Caco-2 (cell line): ENCODE results near the gene RYR1. TPM values are rescaled to one million over a fixed set of nuclear protein-coding genes. Genes with fewer than 3 reads are reported as not detected.

Source experiments
- BruUV-seq: library from RNA; stranded (reverse); fragments of 400-500 nt; replicated peaks from 2 replicates; lab custom pipeline; 2021; lab: Mats Ljungman, UMichigan
- CTCF ChIA-PET: fragments of 300-600 bp; sonication (Branson Sonifier 250); formaldehyde crosslinking; loops from one replicate; lab custom pipeline; 2022; ENCODE audit warnings: antibody characterized with exemption; lab: Charles Lee
- POLR2A ChIA-PET: fragments of 300-600 bp; sonication (Branson Sonifier 250); formaldehyde crosslinking; loops from one replicate; lab custom pipeline; 2022; ENCODE audit warnings: antibody characterized with exemption; lab: Charles Lee
- DNase-seq, 2 experiments: peaks; one replicate each; pipeline versions ENCODE4 v3.0.0 to v3.0.0-alpha.2; 2020 to 2022
- H3K27me3 ChIP-seq: replicated peaks from 2 replicates; pipeline ENCODE4 v1.6.0; 2011; ENCODE audit warnings: low read length; ENCODE audit not compliant: control insufficient read depth, insufficient read depth
- H3K36me3 ChIP-seq: 2 replicates; pipeline ENCODE4 v1.5.1; 2011; ENCODE audit warnings: low read length; ENCODE audit not compliant: control insufficient read depth, insufficient read depth
- H3K4me1 ChIP-seq: fragments of 250-450 bp; sonication (Bioruptor Pico); 2 replicates; pipeline ENCODE4 v1.5.1; 2020; ENCODE audit warnings: mild to moderate bottlenecking
- H3K4me3 ChIP-seq: 2 replicates; pipeline ENCODE4 v1.5.1; 2011; ENCODE audit warnings: low read depth, mild to moderate bottlenecking, control low read depth, low read length
- H3K9me3 ChIP-seq: fragments of 250-450 bp; sonication (Bioruptor Pico); 2 replicates; pipeline ENCODE4 v1.5.1; 2020; ENCODE audit warnings: mild to moderate bottlenecking, moderate library complexity
- H3K27ac Mint-ChIP-seq: one replicate; pipeline ENCODE4 v1.8.0; 2022; ENCODE audit warnings: mixed read lengths; ENCODE audit not compliant: unreplicated experiment
- H3K27me3 Mint-ChIP-seq: one replicate; pipeline ENCODE4 v1.8.0; 2022; ENCODE audit warnings: mixed read lengths; ENCODE audit not compliant: insufficient read depth, unreplicated experiment
- H3K36me3 Mint-ChIP-seq: one replicate; pipeline ENCODE4 v1.8.0; 2022; ENCODE audit warnings: mild to moderate bottlenecking, mixed read lengths; ENCODE audit not compliant: insufficient read depth, unreplicated experiment
- H3K4me1 Mint-ChIP-seq: one replicate; pipeline ENCODE4 v1.8.0; 2022; ENCODE audit warnings: low read depth, mixed read lengths; ENCODE audit not compliant: unreplicated experiment
- H3K4me3 Mint-ChIP-seq: one replicate; pipeline ENCODE4 v1.8.0; 2022; ENCODE audit warnings: mild to moderate bottlenecking, moderate library complexity, mixed read lengths; ENCODE audit not compliant: unreplicated experiment
- H3K9me3 Mint-ChIP-seq: one replicate; pipeline ENCODE4 v1.8.0; 2022; ENCODE audit warnings: mixed read lengths; ENCODE audit not compliant: unreplicated experiment
- CTCF ChIP-seq, 2 experiments: fragments of 200-600 bp in 1 of 2; IDR thresholded peaks; 1 replicate in 1 of 2; 2 replicates in 1 of 2; pipeline versions ENCODE4 v1.5.1 to v1.8.0; 2011 to 2022; ENCODE audit warnings: antibody characterized with exemption in 1 of 2, control low read depth in 1 of 2, inconsistent platforms in 1 of 2, low read depth in 1 of 2, low read length in 1 of 2, mild to moderate bottlenecking in 1 of 2, moderate library complexity in 1 of 2; ENCODE audit not compliant: insufficient read depth in 1 of 2, severe bottlenecking in 1 of 2, unreplicated experiment in 1 of 2
- intact Hi-C: fragments of 100-400 bp; cut with micrococcal nuclease; formaldehyde crosslinking; loops from one replicate; pipeline ENCODE4 v1.10.0; 2022; ENCODE audit not compliant: unreplicated experiment
- total RNA-seq: library from RNA; stranded (reverse); gene quantifications from 2 replicates; pipeline ENCODE4 v1.2.3, GENCODE V29; 2022

Gene RYR1
- total RNA-seq, 1 experiment from 2014 or later, result 5.6 TPM

GRCh38 chr19:38388349-38389100 lies 45.0 kb upstream of the RYR1 start, which contains the start of gene SPRED3:
TSS of gene SPRED3 (plus strand) at chr19:38388697. CDS start at chr19:38390303, 1,606 bp downstream.
- DNase-seq, result peak; percentile 33 to 66
- no peaks in the 10 kb centered on the region for H3K27me3 ChIP-seq
- BruUV-seq, result no TSS peak
- H3K9me3 Mint-ChIP-seq, result no peaks in the 10 kb centered on the region
- peak within 1 kb of the TSS; percentile 60 for H3K4me3 ChIP-seq
- H3K4me1 ChIP-seq, result peaks cover 29% of the 10 kb centered on the region
- peaks cover 23% of the 10 kb centered on the region for H3K4me1 Mint-ChIP-seq
- no peak for TF ChIP-seq CTCF (IDR thresholded peaks at IDR 0.05; ENCODE audit: insufficient read depth in 1 of 2, low read depth in 1 of 2, low read length in 1 of 2, severe bottlenecking in 1 of 2, unreplicated experiment in 1 of 2)
- peaks cover 35% of the 10 kb centered on the region for H3K36me3 Mint-ChIP-seq
- peak within 1 kb of the TSS; percentile 83 for H3K4me3 Mint-ChIP-seq
- intact Hi-C loops, result loop anchor here (1.0 kb wide), 1 partner anchor 14 kb away; no protein-coding TSS in a partner anchor
- no peaks in the 10 kb centered on the region for H3K27me3 Mint-ChIP-seq
- peaks cover 4% of the 10 kb centered on the region; the same call in 1 of the 2 replicates for H3K36me3 ChIP-seq
- H3K9me3 ChIP-seq, result no peaks in the 10 kb centered on the region
- peak within 1 kb of the TSS; percentile 43 for H3K27ac Mint-ChIP-seq
- POLR2A ChIA-PET, result interaction anchor here (0.5 to 2.1 kb wide), 10 partner anchors 14 to 889 kb away, joined by 3 to 26 read pairs (median 8); partner anchors contain the start of genes FAM98C, NFKBIB, PSMD8 and SPINT2
- CTCF ChIA-PET, result interaction anchor here (0.6 to 2.2 kb wide), 5 partner anchors 9 to 397 kb away, joined by 3 to 39 read pairs (median 8); partner anchors contain the start of genes FAM98C and PSMD8

GRCh38 chr19:38389101-38389925 lies 44.2 kb upstream of the RYR1 start:
- H3K4me1 ChIP-seq, result peaks cover 29% of the 10 kb centered on the region
- no peak for TF ChIP-seq CTCF (IDR thresholded peaks at IDR 0.05; ENCODE audit: insufficient read depth in 1 of 2, low read depth in 1 of 2, low read length in 1 of 2, severe bottlenecking in 1 of 2, unreplicated experiment in 1 of 2)
- peak overlapping the region; percentile 52 for H3K4me3 Mint-ChIP-seq
- no peaks in the 10 kb centered on the region for H3K27me3 ChIP-seq
- peaks cover 23% of the 10 kb centered on the region for H3K4me1 Mint-ChIP-seq
- no TSS peak for BruUV-seq
- H3K36me3 Mint-ChIP-seq, result peaks cover 28% of the 10 kb centered on the region
- no peaks in the 10 kb centered on the region for H3K9me3 Mint-ChIP-seq
- no peak for DNase-seq
- H3K9me3 ChIP-seq, result no peaks in the 10 kb centered on the region
- H3K36me3 ChIP-seq, result peaks cover 4% of the 10 kb centered on the region; the same call in 1 of the 2 replicates
- ChIA-PET CTCF (interaction anchor here (1.1 to 2.2 kb wide), 2 partner anchors 13 to 14 kb away, joined by 7 to 39 read pairs; partner anchors contain the start of gene FAM98C), POLR2A (interaction anchor here (0.5 to 1.4 kb wide), 3 partner anchors 13 to 78 kb away, joined by 3 to 8 read pairs (median 4); partner anchors contain the start of gene PSMD8)
- no peak overlapping the region for H3K27ac Mint-ChIP-seq
- H3K27me3 Mint-ChIP-seq, result no peaks in the 10 kb centered on the region
- intact Hi-C loops, result no loop called here
- peak overlapping the region; percentile 60 for H3K4me3 ChIP-seq
